ENCODE data around the gene PLXNA4. TPM values are rescaled to one million over a fixed set of nuclear protein-coding genes. Genes with fewer than 3 reads are reported as not detected.

PLXNA4 gene
- total and polyA plus RNA-seq, 8 donors: 0.19 to 1.6 (median 0.47) TPM

DNA sequence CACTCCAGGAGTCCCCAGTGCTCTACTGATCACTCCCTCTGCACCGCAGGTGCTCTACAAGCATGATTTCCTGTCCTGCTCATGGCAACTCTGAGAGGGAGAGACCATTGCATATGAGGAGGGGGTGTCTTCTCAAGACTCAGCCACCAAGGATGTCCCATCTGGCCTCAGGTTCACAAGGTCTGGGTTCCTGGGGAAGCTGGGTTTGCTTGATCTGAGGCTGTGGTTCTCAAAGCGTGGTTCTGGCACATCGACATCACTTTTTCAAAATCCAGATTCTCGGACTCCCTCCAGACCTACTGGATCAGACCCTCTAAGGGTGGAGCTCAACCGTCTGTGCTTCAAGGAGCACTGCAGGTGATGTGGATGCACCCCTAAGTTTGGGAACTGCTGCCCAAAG lies 247.5 kb downstream of the PLXNA4 start:
- H3K4me3 ChIP-seq: no peak overlapping the region
- intact Hi-C loops (cut with DNase I): no loop called here
- TF ChIP-seq, protein P1, sequence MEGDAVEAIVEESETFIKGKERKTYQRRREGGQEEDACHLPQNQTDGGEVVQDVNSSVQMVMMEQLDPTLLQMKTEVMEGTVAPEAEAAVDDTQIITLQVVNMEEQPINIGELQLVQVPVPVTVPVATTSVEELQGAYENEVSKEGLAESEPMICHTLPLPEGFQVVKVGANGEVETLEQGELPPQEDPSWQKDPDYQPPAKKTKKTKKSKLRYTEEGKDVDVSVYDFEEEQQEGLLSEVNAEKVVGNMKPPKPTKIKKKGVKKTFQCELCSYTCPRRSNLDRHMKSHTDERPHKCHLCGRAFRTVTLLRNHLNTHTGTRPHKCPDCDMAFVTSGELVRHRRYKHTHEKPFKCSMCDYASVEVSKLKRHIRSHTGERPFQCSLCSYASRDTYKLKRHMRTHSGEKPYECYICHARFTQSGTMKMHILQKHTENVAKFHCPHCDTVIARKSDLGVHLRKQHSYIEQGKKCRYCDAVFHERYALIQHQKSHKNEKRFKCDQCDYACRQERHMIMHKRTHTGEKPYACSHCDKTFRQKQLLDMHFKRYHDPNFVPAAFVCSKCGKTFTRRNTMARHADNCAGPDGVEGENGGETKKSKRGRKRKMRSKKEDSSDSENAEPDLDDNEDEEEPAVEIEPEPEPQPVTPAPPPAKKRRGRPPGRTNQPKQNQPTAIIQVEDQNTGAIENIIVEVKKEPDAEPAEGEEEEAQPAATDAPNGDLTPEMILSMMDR (IDR thresholded peaks at IDR 0.05): no peak
- no peaks in the 10 kb centered on the region for H3K27me3 ChIP-seq
- no peaks in the 10 kb centered on the region for H3K4me1 ChIP-seq
- no peaks in the 10 kb centered on the region for H3K9me3 ChIP-seq
- no peak for DNase-seq
- WGBS, 2 donors: 69 to 84% methylated on average over 5 of the region's 5 CpGs
- no peak for FAIRE-seq
- no peak overlapping the region for H3K27ac ChIP-seq
- no peak for ATAC-seq
- no peaks in the 10 kb centered on the region for H3K36me3 ChIP-seq

- no peak for ATAC-seq
- no peak for DNase-seq
- WGBS, 2 donors: 69 to 72% methylated on average over 13 of the region's 13 CpGs
- no peaks in the 10 kb centered on the region for H3K27me3 ChIP-seq
- no peak for FAIRE-seq
- H3K27ac ChIP-seq: no peak overlapping the region
- no peaks in the 10 kb centered on the region for H3K36me3 ChIP-seq
- no peaks in the 10 kb centered on the region for H3K9me3 ChIP-seq
- no peak overlapping the region for H3K4me3 ChIP-seq
- intact Hi-C loops (cut with DNase I): no loop called here
- TF ChIP-seq, protein P1 (IDR thresholded peaks at IDR 0.05): no peak
- H3K4me1 ChIP-seq: no peaks in the 10 kb centered on the region
Measured at GRCh38 chr7:132328047-132328620, 248.1 kb downstream of the PLXNA4 start.

DNA sequence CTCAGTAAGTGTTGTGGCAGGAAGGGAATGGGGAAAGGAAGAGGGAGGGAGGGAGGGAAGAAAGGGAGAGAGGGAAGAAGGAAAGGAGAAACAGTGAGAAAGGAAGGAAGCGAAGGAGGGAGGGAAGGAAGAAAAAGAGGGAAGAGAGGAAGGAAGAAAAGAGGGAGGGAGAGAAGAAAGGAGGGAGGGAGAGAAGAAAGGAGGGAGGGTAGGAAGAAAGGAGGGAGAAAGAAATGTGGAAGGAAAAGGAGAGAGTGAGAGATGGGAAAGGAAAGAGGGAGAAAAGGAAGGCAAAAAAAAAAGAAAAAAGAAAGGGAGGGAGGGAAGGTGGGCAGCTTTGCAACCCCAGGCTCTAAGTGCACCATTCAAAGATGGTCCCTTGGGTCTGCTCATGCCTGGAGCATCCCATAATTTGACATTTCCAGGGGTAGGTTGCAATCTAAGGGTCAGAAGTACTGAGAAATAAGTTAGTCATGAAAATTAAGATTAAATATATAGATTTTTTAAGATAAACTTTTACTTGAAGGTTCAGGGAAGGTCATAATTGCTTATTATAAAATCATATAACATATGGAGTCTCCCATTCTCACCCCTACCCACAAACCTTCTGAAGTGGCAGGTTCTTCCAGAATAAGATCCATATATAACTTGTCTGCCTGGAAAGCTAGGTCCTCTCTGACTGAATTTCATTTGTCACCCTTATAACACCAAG lies 249.2 kb downstream of the PLXNA4 start:
- ATAC-seq (no peak), DNase-seq (no peak), FAIRE-seq (no peak)
- 80 to 81% methylated on average over 1 of the region's 1 CpG for WGBS, 2 donors
- no peak overlapping the region for H3K27ac ChIP-seq
- no peaks in the 10 kb centered on the region for H3K36me3 ChIP-seq
- H3K4me1 ChIP-seq: no peaks in the 10 kb centered on the region
- no peaks in the 10 kb centered on the region for H3K27me3 ChIP-seq
- intact Hi-C loops (cut with DNase I): no loop called here
- TF ChIP-seq, protein P1 (IDR thresholded peaks at IDR 0.05): no peak
- H3K4me3 ChIP-seq: no peak overlapping the region
- no peaks in the 10 kb centered on the region for H3K9me3 ChIP-seq

DNA sequence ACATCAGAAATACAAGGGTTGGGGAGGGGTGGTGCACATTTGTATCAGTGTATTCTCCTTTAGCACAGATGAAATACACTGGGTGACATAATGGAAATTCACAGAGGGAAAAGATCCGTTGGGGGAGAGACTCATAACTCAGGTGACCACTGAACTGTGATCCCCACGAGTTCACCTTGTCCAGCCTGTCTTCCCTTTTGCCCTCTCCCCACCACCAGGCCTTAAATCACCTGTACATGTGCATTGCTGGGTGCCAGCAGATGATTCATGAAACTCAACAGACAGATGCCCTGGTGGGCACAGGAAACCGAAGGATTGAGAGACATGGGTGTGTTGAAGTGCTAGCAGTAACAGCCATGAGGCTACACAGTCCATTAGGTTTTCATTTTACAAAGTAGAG lies 253.3 kb downstream of the PLXNA4 start:
- WGBS, 2 donors: 38 to 53% methylated on average over 3 of the region's 3 CpGs
- Histone ChIP-seq H3K4me3 (no peak overlapping the region), H3K4me1 (no peaks in the 10 kb centered on the region), H3K27me3 (no peaks in the 10 kb centered on the region), H3K9me3 (no peaks in the 10 kb centered on the region), H3K36me3 (no peaks in the 10 kb centered on the region), H3K27ac (no peak overlapping the region)
- TF ChIP-seq, protein P1 (IDR thresholded peaks at IDR 0.05): no peak
- intact Hi-C loops (cut with DNase I): loop anchor here in 1 of 3 donors (5.0 kb wide), 1 partner anchor 259 kb away; no protein-coding TSS in a partner anchor
- no peak for ATAC-seq
- no peak for FAIRE-seq
- DNase-seq: no peak

- no peaks in the 10 kb centered on the region for H3K9me3 ChIP-seq
- no peak overlapping the region for H3K27ac ChIP-seq
- H3K36me3 ChIP-seq: no peaks in the 10 kb centered on the region
- intact Hi-C loops (cut with DNase I): loop anchor here in 1 of 3 donors (5.0 kb wide), 1 partner anchor 261 kb away; no protein-coding TSS in a partner anchor
- H3K4me3 ChIP-seq: no peak overlapping the region
- H3K4me1 ChIP-seq: no peaks in the 10 kb centered on the region
- ATAC-seq (no peak), DNase-seq (no peak), FAIRE-seq (no peak)
- TF ChIP-seq, protein P1 (IDR thresholded peaks at IDR 0.05): no peak
- no peaks in the 10 kb centered on the region for H3K27me3 ChIP-seq
- 31 to 39% methylated on average over 6 of the region's 6 CpGs for WGBS, 2 donors
Measured at GRCh38 chr7:132321387-132321786, 254.9 kb downstream of the PLXNA4 start.

Measured in pancreas (tissue), 10 donors.